SK-N-SH treated with all-trans-retinoic acid at 6 μM for 48 hours (cell line): ENCODE results near the gene SORCS2.

Experiments
- ARNTL ChIP-seq: fragments of 450-650 bp; formaldehyde crosslinking; IDR thresholded peaks from 2 replicates; pipeline ENCODE4 v1.5.0; 2020; ENCODE audit warnings: low read depth, mild to moderate bottlenecking, moderate library complexity, borderline replicate concordance
- BACH2 ChIP-seq: fragments of 250-450 bp; sonication (Bioruptor Pico); IDR thresholded peaks from 2 replicates; pipeline ENCODE4 v1.9.0; 2021; ENCODE audit warnings: mild to moderate bottlenecking, borderline replicate concordance
- CSDC2 ChIP-seq: fragments of 250-450 bp; sonication (Bioruptor Pico); IDR thresholded peaks from 2 replicates; pipeline ENCODE4 v1.5.0; 2020; ENCODE audit warnings: mild to moderate bottlenecking, moderate library complexity
- ISL1 ChIP-seq: fragments of 250-450 bp; sonication (Bioruptor Pico); IDR thresholded peaks from 2 replicates; pipeline ENCODE4 v2.1.2; 2022; ENCODE audit warnings: mild to moderate bottlenecking, moderate library complexity
- OSR1 ChIP-seq: fragments of 250-450 bp; sonication (Bioruptor Pico); IDR thresholded peaks from 2 replicates; pipeline ENCODE4 v1.8.0; 2022; ENCODE audit warnings: moderate library complexity, mild to moderate bottlenecking, inconsistent platforms
- PATZ1 ChIP-seq: fragments of 250-450 bp; sonication (Bioruptor Pico); IDR thresholded peaks from 2 replicates; pipeline ENCODE4 v1.8.0; 2020; ENCODE audit warnings: mild to moderate bottlenecking, moderate library complexity, borderline replicate concordance
- POU6F1 ChIP-seq: fragments of 250-450 bp; sonication (Bioruptor Pico); IDR thresholded peaks from 2 replicates; pipeline ENCODE4 v1.8.0; 2021; ENCODE audit warnings: low read depth, mild to moderate bottlenecking, moderate library complexity, borderline replicate concordance
- RARB ChIP-seq: fragments of 250-450 bp; sonication (Bioruptor Pico); IDR thresholded peaks from 2 replicates; pipeline ENCODE4 v1.8.0; 2021; ENCODE audit warnings: mild to moderate bottlenecking, moderate library complexity
- TCF4 ChIP-seq: fragments of 250-450 bp; sonication (Bioruptor Pico); IDR thresholded peaks from 2 replicates; pipeline ENCODE4 v1.8.0; 2021; ENCODE audit warnings: mild to moderate bottlenecking, moderate library complexity, borderline replicate concordance
- TOX ChIP-seq: fragments of 250-450 bp; sonication (Bioruptor Pico); IDR thresholded peaks from 2 replicates; pipeline ENCODE4 v1.8.0; 2021; ENCODE audit warnings: mild to moderate bottlenecking, moderate library complexity, borderline replicate concordance
- ZC3H10 ChIP-seq: fragments of 250-450 bp; sonication (Bioruptor Pico); IDR thresholded peaks from 2 replicates; pipeline ENCODE4 v1.5.1; 2021; ENCODE audit warnings: mild to moderate bottlenecking, moderate library complexity
- ZFP3 ChIP-seq: fragments of 250-450 bp; sonication (Bioruptor Pico); IDR thresholded peaks from 2 replicates; pipeline ENCODE4 v1.5.0; 2020; ENCODE audit warnings: mild to moderate bottlenecking, moderate library complexity
- ZFP30 ChIP-seq: fragments of 450-650 bp; formaldehyde crosslinking; IDR thresholded peaks from 2 replicates; pipeline ENCODE4 v1.5.0; 2022; ENCODE audit warnings: mild to moderate bottlenecking, moderate library complexity
- ZNF8 ChIP-seq: fragments of 450-650 bp; formaldehyde crosslinking; IDR thresholded peaks from 2 replicates; pipeline ENCODE4 v1.5.0; 2020; ENCODE audit warnings: mild to moderate bottlenecking, moderate library complexity

DNA sequence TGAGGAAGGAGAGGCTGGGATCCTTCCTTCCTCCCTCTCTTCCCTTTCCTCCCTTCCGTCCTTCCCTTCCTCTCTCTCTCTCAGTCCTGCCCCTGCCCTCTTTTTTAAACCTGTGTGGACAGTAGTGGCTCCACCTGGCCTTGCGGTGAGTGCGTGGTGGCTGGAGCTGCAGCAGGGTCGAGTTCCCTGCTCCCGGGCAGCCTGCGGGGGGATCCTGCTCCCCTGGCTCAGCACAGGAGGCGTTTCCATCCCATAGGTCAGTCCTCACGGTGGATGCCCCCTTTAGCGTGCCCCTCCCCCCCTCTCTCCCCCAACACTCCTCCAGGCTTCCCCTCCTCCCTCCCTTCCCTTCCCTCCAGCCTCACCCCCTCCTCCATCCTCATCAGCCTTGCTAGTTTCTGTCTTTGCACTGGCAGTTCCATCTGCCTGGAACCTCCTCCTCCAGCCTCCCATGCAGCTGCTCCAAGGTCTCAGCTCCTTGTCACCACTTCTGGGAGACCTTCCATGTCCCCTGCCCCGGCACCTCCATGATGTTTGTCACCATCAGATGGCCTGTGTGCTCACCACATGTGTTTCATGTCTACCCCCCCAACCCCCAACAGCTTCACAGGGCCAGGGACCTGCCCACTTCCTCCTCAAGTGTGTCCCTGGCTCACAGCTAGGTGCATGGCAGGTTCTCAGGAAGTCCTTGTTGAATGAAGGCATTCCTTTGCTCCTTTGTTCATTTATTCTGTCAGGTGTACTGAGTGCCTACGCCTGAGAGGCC is 174.0 kb downstream of the SORCS2 start:
- TF ChIP-seq PATZ1 (CRISPR knock-in tag): no peak
- TF ChIP-seq ISL1 (CRISPR knock-in tag): no peak
- TF ChIP-seq POU6F1 (CRISPR knock-in tag): no peak
- no peak for TF ChIP-seq ZNF8 (CRISPR knock-in tag)
- TF ChIP-seq ZFP30 (CRISPR knock-in tag): no peak
- TF ChIP-seq OSR1 (CRISPR knock-in tag): no peak
- no peak for TF ChIP-seq ARNTL (CRISPR knock-in tag)
- TF ChIP-seq ZC3H10 (CRISPR knock-in tag): no peak
- TF ChIP-seq RARB (CRISPR knock-in tag): no peak
- TF ChIP-seq TCF4: no peak
- TF ChIP-seq TOX (CRISPR knock-in tag): no peak
- no peak for TF ChIP-seq BACH2 (CRISPR knock-in tag)
- TF ChIP-seq ZFP3 (CRISPR knock-in tag): no peak
- no peak for TF ChIP-seq CSDC2 (CRISPR knock-in tag)
